ENCODE results near the gene LMNTD2.

- TF ChIP-seq POLR2AphosphoS5 (IDR thresholded peaks at IDR 0.05; ENCODE audit: borderline replicate concordance, low read depth, low read length), result no peak
- TF ChIP-seq EZH2 (IDR thresholded peaks at IDR 0.05), result no peak
Measured at GRCh38 chr11:589798-590197, 29.3 kb upstream of the LMNTD2 start.
